ENCODE data around the gene DTL.

GRCh38 chr1:212039622-212040021 lies 4.1 kb downstream of the DTL start:
- TF ChIP-seq CTCF (conservative IDR thresholded peaks at IDR 0.05) (no peak), ZFX (IDR thresholded peaks at IDR 0.05) (no peak)
